ENCODE measurements around the gene PPFIA1. TPM values are rescaled to one million over a fixed set of nuclear protein-coding genes. Genes with fewer than 3 reads are reported as not detected.

PPFIA1 gene
- total and polyA plus RNA-seq, 2 of the 13 experiments (the other 11 are each of a cell fraction or from before 2014, with no cell fraction given): 29.9 to 45.2 TPM

- TF ChIP-seq PRDM10 (CRISPR knock-in tag; IDR thresholded peaks at IDR 0.05; ENCODE audit: low read depth): peak; percentile 81; the same call in 1 of the 2 replicates
- no peak for TF ChIP-seq RAD51 (IDR thresholded peaks at IDR 0.05; ENCODE audit: borderline replicate concordance)
- TF ChIP-seq E2F2 (CRISPR knock-in tag; IDR thresholded peaks at IDR 0.05; ENCODE audit: borderline replicate concordance): no peak
- no peak for TF ChIP-seq ZBTB21 (CRISPR knock-in tag; IDR thresholded peaks at IDR 0.05)
- no peak for TF ChIP-seq CBX5 (CRISPR knock-in tag; IDR thresholded peaks at IDR 0.05; ENCODE audit: borderline replicate concordance)
- TF ChIP-seq PAX8 (CRISPR knock-in tag; IDR thresholded peaks at IDR 0.05; ENCODE audit: borderline replicate concordance): no peak
- TF ChIP-seq ZNF644 (CRISPR knock-in tag; IDR thresholded peaks at IDR 0.05; ENCODE audit: low read depth): peak; percentile 37; the same call in 1 of the 2 replicates
- TF ChIP-seq ZBTB33 (CRISPR knock-in tag; IDR thresholded peaks at IDR 0.05): no peak
- no peak for TF ChIP-seq MTF1 (CRISPR knock-in tag; IDR thresholded peaks at IDR 0.05)
- TF ChIP-seq ZNF550 (CRISPR knock-in tag; IDR thresholded peaks at IDR 0.05; ENCODE audit: borderline replicate concordance): no peak
- no peak for TF ChIP-seq SKI (IDR thresholded peaks at IDR 0.05; ENCODE audit: partially characterized antibody)
- no peak for TF ChIP-seq LBX2 (CRISPR knock-in tag; IDR thresholded peaks at IDR 0.05; ENCODE audit: borderline replicate concordance)
- TF ChIP-seq IKZF1 (IDR thresholded peaks at IDR 0.05): no peak
- no peak for TF ChIP-seq RARG (CRISPR knock-in tag; IDR thresholded peaks at IDR 0.05; ENCODE audit: low read depth)
- no peak for TF ChIP-seq ZNF563 (CRISPR knock-in tag; IDR thresholded peaks at IDR 0.05)
- no peak for TF ChIP-seq CREB1 (IDR thresholded peaks at IDR 0.05)
- TF ChIP-seq CREB1 (CRISPR knock-in tag; IDR thresholded peaks at IDR 0.05): no peak
- TF ChIP-seq ZNF235 (CRISPR knock-in tag; IDR thresholded peaks at IDR 0.05; ENCODE audit: borderline replicate concordance): no peak
- TF ChIP-seq USF2 (IDR thresholded peaks at IDR 0.05; ENCODE audit: low read depth, low read length): no peak
- peak; percentile 44; the same call in 1 of the 2 replicates for TF ChIP-seq USF2 (CRISPR knock-in tag; IDR thresholded peaks at IDR 0.05; ENCODE audit: borderline replicate concordance)
- no peak for TF ChIP-seq ZNF883 (CRISPR knock-in tag; IDR thresholded peaks at IDR 0.05; ENCODE audit: not compliant biosample characterization)
- no peak for TF ChIP-seq FLYWCH1 (CRISPR knock-in tag; IDR thresholded peaks at IDR 0.05)
- TF ChIP-seq RFXAP (CRISPR knock-in tag; IDR thresholded peaks at IDR 0.05; ENCODE audit: borderline replicate concordance): no peak
Observed at GRCh38 chr11:70399681-70400112, 129.2 kb downstream of the PPFIA1 start (continued).

Data from HepG2 (cell line).